ENCODE data around the gene MRPL28.
"Not testable (repeated sequence)": the region's sequence is repeated elsewhere in the genome, so short reads cannot be mapped to it uniquely, and the experiment has no call there.

DNA sequence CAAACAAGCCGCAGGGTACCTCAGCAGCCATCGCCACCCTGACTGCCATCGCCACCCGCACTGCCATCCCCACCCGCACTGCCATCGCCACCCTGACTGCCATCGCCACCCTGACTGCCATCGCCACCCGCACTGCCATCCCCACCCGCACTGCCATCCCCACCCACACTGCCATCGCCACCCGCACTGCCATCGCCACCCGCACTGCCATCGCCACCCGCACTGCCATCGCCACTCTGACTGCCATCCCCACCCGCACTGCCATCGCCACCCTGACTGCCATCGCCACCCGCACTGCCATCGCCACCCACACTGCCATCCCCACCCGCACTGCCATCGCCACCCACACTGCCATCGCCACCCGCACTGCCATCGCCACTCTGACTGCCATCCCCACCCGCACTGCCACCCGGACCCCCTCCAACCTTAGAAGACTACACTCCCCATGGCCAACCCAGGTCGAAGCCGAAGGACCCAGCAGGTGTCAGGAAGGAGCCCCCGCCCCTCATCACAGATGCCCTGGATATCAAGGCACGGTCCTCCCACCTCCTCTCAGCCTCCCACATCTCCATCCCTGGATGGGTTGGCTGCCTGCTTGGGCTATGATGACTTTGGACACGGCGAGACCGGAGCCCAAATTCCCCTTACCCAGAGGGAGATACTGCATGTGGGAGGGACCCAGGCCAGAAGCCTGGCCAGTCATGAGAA, 7.9 kb upstream of the MRPL28 start:
- TF ChIP-seq, protein P1, sequence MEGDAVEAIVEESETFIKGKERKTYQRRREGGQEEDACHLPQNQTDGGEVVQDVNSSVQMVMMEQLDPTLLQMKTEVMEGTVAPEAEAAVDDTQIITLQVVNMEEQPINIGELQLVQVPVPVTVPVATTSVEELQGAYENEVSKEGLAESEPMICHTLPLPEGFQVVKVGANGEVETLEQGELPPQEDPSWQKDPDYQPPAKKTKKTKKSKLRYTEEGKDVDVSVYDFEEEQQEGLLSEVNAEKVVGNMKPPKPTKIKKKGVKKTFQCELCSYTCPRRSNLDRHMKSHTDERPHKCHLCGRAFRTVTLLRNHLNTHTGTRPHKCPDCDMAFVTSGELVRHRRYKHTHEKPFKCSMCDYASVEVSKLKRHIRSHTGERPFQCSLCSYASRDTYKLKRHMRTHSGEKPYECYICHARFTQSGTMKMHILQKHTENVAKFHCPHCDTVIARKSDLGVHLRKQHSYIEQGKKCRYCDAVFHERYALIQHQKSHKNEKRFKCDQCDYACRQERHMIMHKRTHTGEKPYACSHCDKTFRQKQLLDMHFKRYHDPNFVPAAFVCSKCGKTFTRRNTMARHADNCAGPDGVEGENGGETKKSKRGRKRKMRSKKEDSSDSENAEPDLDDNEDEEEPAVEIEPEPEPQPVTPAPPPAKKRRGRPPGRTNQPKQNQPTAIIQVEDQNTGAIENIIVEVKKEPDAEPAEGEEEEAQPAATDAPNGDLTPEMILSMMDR (IDR thresholded peaks at IDR 0.05; ENCODE audit: borderline replicate concordance, extremely low read depth, low read length, poor library complexity, severe bottlenecking): not testable (repeated sequence)
- not testable (repeated sequence) for TF ChIP-seq EZH2 (IDR thresholded peaks at IDR 0.05; ENCODE audit: borderline replicate concordance, low read depth, low read length, severe bottlenecking)

All from DND-41 (cell line).